Skin epidermis (tissue), 12 donors: ENCODE measurements around the gene RCVRN.

Experiments
- H3K27ac ChIP-seq, 21 experiments: fragments of 200-600 bp; sonication (generic) in 11 of 21; one replicate each; pipeline ENCODE4 v1.5.0; 2020; ENCODE audit warnings: mild to moderate bottlenecking in 3 of 21, inconsistent platforms in 2 of 21, moderate library complexity in 2 of 21
- H3K4me3 ChIP-seq, 7 experiments: fragments of 200-600 bp; sonication (generic) in 2 of 7; one replicate each; pipeline ENCODE4 v1.5.0; 2020; ENCODE audit warnings: inconsistent platforms in 2 of 7, mild to moderate bottlenecking in 2 of 7, moderate library complexity in 1 of 7

The RCVRN gene

GRCh38 chr17:9905078-9905415 lies at the start of gene RCVRN:
Gene RCVRN, minus strand, starts transcription at chr17:9905271. Its CDS starts 91 bp downstream, at chr17:9905180.
- Histone ChIP-seq H3K4me3 (no peak within 1 kb of the TSS), H3K27ac (no peak within 1 kb of the TSS)

- Histone ChIP-seq H3K4me3 (no peak overlapping the region), H3K27ac (no peak overlapping the region)
These were observed 48.4 kb upstream of the RCVRN start for GRCh38 chr17:9953492-9953891.

GRCh38 chr17:9951803-9952202 lies 46.7 kb upstream of the RCVRN start:
- Histone ChIP-seq H3K27ac (no peak overlapping the region), H3K4me3 (no peak overlapping the region)

GRCh38 chr17:9948928-9949327 lies 43.9 kb upstream of the RCVRN start:
- no peak overlapping the region for H3K4me3 ChIP-seq
- no peak overlapping the region for H3K27ac ChIP-seq

GRCh38 chr17:9944704-9945103 lies 39.6 kb upstream of the RCVRN start:
- H3K4me3 ChIP-seq: no peak overlapping the region
- H3K27ac ChIP-seq: no peak overlapping the region

- no peak overlapping the region for H3K27ac ChIP-seq
These were observed 38.3 kb upstream of the RCVRN start for GRCh38 chr17:9943343-9943742.

GRCh38 chr17:9942885-9943284 lies 37.8 kb upstream of the RCVRN start:
- Histone ChIP-seq H3K4me3 (no peak overlapping the region), H3K27ac (no peak overlapping the region)

More at GRCh38 chr17:9943343-9943742, 38.3 kb upstream of the RCVRN start:
- H3K4me3 ChIP-seq: no peak overlapping the region

- no peak overlapping the region for H3K4me3 ChIP-seq
These were observed 36.2 kb upstream of the RCVRN start for GRCh38 chr17:9941305-9941704.

GRCh38 chr17:9940841-9941240 lies 35.8 kb upstream of the RCVRN start:
- no peak overlapping the region for H3K4me3 ChIP-seq

More at GRCh38 chr17:9941305-9941704, 36.2 kb upstream of the RCVRN start:
- no peak overlapping the region for H3K27ac ChIP-seq

GRCh38 chr17:9938764-9939163 lies 33.7 kb upstream of the RCVRN start:
- Histone ChIP-seq H3K27ac (no peak overlapping the region), H3K4me3 (no peak overlapping the region)

More at GRCh38 chr17:9940841-9941240, 35.8 kb upstream of the RCVRN start:
- H3K27ac ChIP-seq: no peak overlapping the region

- peak overlapping the region in 6 of 21 experiments; percentile 13 to 84 (median 34) for H3K27ac ChIP-seq
These were observed 32.8 kb upstream of the RCVRN start for GRCh38 chr17:9937901-9938300.

GRCh38 chr17:9937241-9937761 lies 32.2 kb upstream of the RCVRN start:
- no peak overlapping the region for H3K4me3 ChIP-seq

More at GRCh38 chr17:9937901-9938300, 32.8 kb upstream of the RCVRN start:
- no peak overlapping the region for H3K4me3 ChIP-seq

GRCh38 chr17:9936095-9936494 lies 31.0 kb upstream of the RCVRN start:
- Histone ChIP-seq H3K4me3 (no peak overlapping the region), H3K27ac (peak overlapping the region in 16 of 21 experiments; percentile 2 to 84 (median 42))

More at GRCh38 chr17:9937241-9937761, 32.2 kb upstream of the RCVRN start:
- H3K27ac ChIP-seq: peak overlapping the region in 8 of 21 experiments; percentile 24 to 84 (median 40)

GRCh38 chr17:9935408-9935807 lies 30.3 kb upstream of the RCVRN start:
- Histone ChIP-seq H3K27ac (peak overlapping the region in 13 of 21 experiments; percentile 6 to 84 (median 53)), H3K4me3 (no peak overlapping the region)

- no peak overlapping the region for H3K4me3 ChIP-seq
- H3K27ac ChIP-seq: peak overlapping the region in 4 of 21 experiments; percentile 3 to 84 (median 50)
These were observed 29.3 kb upstream of the RCVRN start for GRCh38 chr17:9934331-9934730.

GRCh38 chr17:9932491-9932890 lies 27.4 kb upstream of the RCVRN start:
- Histone ChIP-seq H3K4me3 (no peak overlapping the region), H3K27ac (no peak overlapping the region)

GRCh38 chr17:9931144-9931741 lies 26.2 kb upstream of the RCVRN start:
- H3K27ac ChIP-seq: peak overlapping the region in 1 of 21 experiments; percentile 39
- H3K4me3 ChIP-seq: no peak overlapping the region

GRCh38 chr17:9929871-9930270 lies 24.8 kb upstream of the RCVRN start:
- Histone ChIP-seq H3K27ac (peak overlapping the region in 5 of 21 experiments; percentile 9 to 69 (median 39)), H3K4me3 (no peak overlapping the region)

- H3K4me3 ChIP-seq: no peak overlapping the region
- H3K27ac ChIP-seq: peak overlapping the region in 7 of 21 experiments; percentile 10 to 70 (median 38)
These were observed 23.7 kb upstream of the RCVRN start for GRCh38 chr17:9928601-9929333.

GRCh38 chr17:9926150-9926804 lies 21.2 kb upstream of the RCVRN start:
- Histone ChIP-seq H3K4me3 (no peak overlapping the region), H3K27ac (peak overlapping the region in 1 of 21 experiments; percentile 54)
